ENCODE data around the gene ABCA12. TPM values are rescaled to one million over a fixed set of nuclear protein-coding genes. Genes with fewer than 3 reads are reported as not detected.

The ABCA12 gene
- total and polyA plus RNA-seq, 2 of the 8 experiments (the other 6 are each of a cell fraction or from before 2014, with no cell fraction given) = not detected

GRCh38 chr2:215084080-215084479 lies 54.3 kb downstream of the ABCA12 start:
- H2BK20ac ChIP-seq (ENCODE audit: low read length) = no peak overlapping the region
- H3K9me3 ChIP-seq (ENCODE audit: insufficient read depth in 2 of 2, low read depth in 1 of 2, low read length in 1 of 2) = no peaks in the 10 kb centered on the region
- H3K4me2 ChIP-seq (ENCODE audit: insufficient read depth in 1 of 2, low read depth in 2 of 2, low read length in 2 of 2) = no peak overlapping the region
- no peak overlapping the region for H2BK120ac ChIP-seq (replicated peaks; ENCODE audit: low read depth, low read length)
- H3K4ac ChIP-seq (replicated peaks; ENCODE audit: insufficient read length, low read depth, low read length) = no peak overlapping the region
- H3K79me2 ChIP-seq (ENCODE audit: control insufficient read depth in 1 of 2, insufficient read depth in 2 of 2, low read length in 2 of 2) = no peaks in the 10 kb centered on the region
- H3K79me1 ChIP-seq (ENCODE audit: low read depth, low read length) = no peaks in the 10 kb centered on the region
- no peak overlapping the region for H2AFZ ChIP-seq (ENCODE audit: low read length)
- DNase-seq (ENCODE audit: low read depth in 1 of 2, low spot score in 2 of 2) (no peak), FAIRE-seq (no peak)
- no peak overlapping the region for H2BK15ac ChIP-seq (ENCODE audit: low read length)
- no peak overlapping the region for H3K14ac ChIP-seq (ENCODE audit: insufficient read length)
- H3K23me2 ChIP-seq (ENCODE audit: low read depth, low read length) = no peaks in the 10 kb centered on the region; the same call in 1 of the 2 replicates
- ChIA-PET CTCF (ENCODE audit: partially characterized antibody) (no interaction called here), POLR2A (ENCODE audit: partially characterized antibody) (no interaction called here)
- no peak overlapping the region for H2BK12ac ChIP-seq (ENCODE audit: low read depth, low read length)
- TF ChIP-seq JUN (IDR thresholded peaks at IDR 0.05; ENCODE audit: low read depth, low read length) (no peak), TAF7 (optimal IDR thresholded peaks at IDR 0.05; ENCODE audit: borderline replicate concordance, low read depth, low read length) (no peak), RXRA (IDR thresholded peaks at IDR 0.05; ENCODE audit: insufficient read depth, low read depth, low read length) (no peak), MAX (IDR thresholded peaks at IDR 0.05) (no peak), SUZ12 (IDR thresholded peaks at IDR 0.05; ENCODE audit: low read length) (no peak), GTF2F1 (IDR thresholded peaks at IDR 0.05; ENCODE audit: borderline replicate concordance, low read depth, low read length) (no peak), USF2 (IDR thresholded peaks at IDR 0.05; ENCODE audit: low read length) (no peak), ASH2L (IDR thresholded peaks at IDR 0.05; ENCODE audit: low read length) (no peak), RAD21 (IDR thresholded peaks at IDR 0.05 in 1 of 2, conservative IDR thresholded peaks at IDR 0.05 in 1 of 2; ENCODE audit: low read depth in 2 of 2, low read length in 2 of 2) (no peak)
- H2BK5ac ChIP-seq (ENCODE audit: low read depth, low read length) = no peak overlapping the region
- no peak overlapping the region for H4K8ac ChIP-seq (ENCODE audit: extremely low read depth, insufficient read depth, low read length)
- no peak overlapping the region for H3K18ac ChIP-seq (ENCODE audit: extremely low read depth, low read length)
- WGBS, 2 experiments (ENCODE audit: extremely low coverage in 1 of 2, insufficient coverage in 1 of 2, insufficient read length in 1 of 2, insufficient replicate concordance in 2 of 2, low coverage in 1 of 2, low lambda C conversion rate in 2 of 2, missing lambda C conversion rate in 1 of 2) = 99% methylated on average over 5 of the region's 5 CpGs; no CpG with 5 or more reads in 1 of the 2 experiments
- H4K91ac ChIP-seq (replicated peaks; ENCODE audit: insufficient read length, low read length) = no peak overlapping the region
- H4K20me1 ChIP-seq (replicated peaks in 1 of 2; ENCODE audit: control insufficient read depth in 1 of 2, insufficient read depth in 2 of 2, low read length in 2 of 2) = no peaks in the 10 kb centered on the region
- H3K23ac ChIP-seq (ENCODE audit: insufficient read length) = no peak overlapping the region
- H2AK5ac ChIP-seq (ENCODE audit: low read depth, low read length) = no peak overlapping the region
- H3K27me3 ChIP-seq (replicated peaks in 1 of 4; ENCODE audit: control insufficient read depth in 3 of 4, extremely low read depth in 1 of 4, insufficient read depth in 3 of 4, low read length in 3 of 4) = no peaks in the 10 kb centered on the region
- H3K9ac ChIP-seq (replicated peaks in 1 of 4; ENCODE audit: extremely low read depth in 1 of 4, low read depth in 3 of 4, low read length in 3 of 4) = no peak overlapping the region
- H3K4me3 ChIP-seq (ENCODE audit: extremely low read depth in 1 of 4, insufficient read depth in 2 of 4, low read depth in 3 of 4, low read length in 4 of 4) = no peak overlapping the region
- no peaks in the 10 kb centered on the region for H3K36me3 ChIP-seq (ENCODE audit: control insufficient read depth in 2 of 4, insufficient read depth in 4 of 4, low read length in 3 of 4)
- H3K4me1 ChIP-seq (replicated peaks in 1 of 4; ENCODE audit: control insufficient read depth in 3 of 4, insufficient read depth in 4 of 4, low read length in 3 of 4) = no peaks in the 10 kb centered on the region
- H3K56ac ChIP-seq (replicated peaks; ENCODE audit: insufficient read length, low read depth, low read length) = no peak overlapping the region
- H3K27ac ChIP-seq (ENCODE audit: low read depth, low read length) = no peak overlapping the region
- no peak overlapping the region for H4K5ac ChIP-seq (ENCODE audit: insufficient read length, low read depth, low read length)
